ENCODE data around the gene PDE12. TPM values are rescaled to one million over a fixed set of nuclear protein-coding genes. Genes with fewer than 3 reads are reported as not detected.

The PDE12 gene
- total and polyA plus RNA-seq, 8 donors = 2.7 to 17.4 (median 3.7) TPM

GRCh38 chr3:57577801-57578200 lies 21.7 kb downstream of the PDE12 start:
- no peak for DNase-seq
- Histone ChIP-seq H3K27me3 (no peaks in the 10 kb centered on the region), H3K4me3 (no peak overlapping the region), H3K36me3 (peaks cover 33 to 94% (median 92%) of the 10 kb centered on the region in 4 donors), H3K4me1 (peaks cover 5 to 79% (median 38%) of the 10 kb centered on the region in 4 donors), H3K27ac (no peak overlapping the region), H3K9me3 (no peaks in the 10 kb centered on the region)
- WGBS, 5 donors = 73 to 87% (median 81%) methylated on average over 9 of the region's 9 CpGs
- intact Hi-C loops (cut with DNase I; ENCODE audit: low total_unique reads) = no loop called here
- no peak for TF ChIP-seq EP300 (IDR thresholded peaks at IDR 0.05)
- TF ChIP-seq POLR2A (IDR thresholded peaks at IDR 0.05) = no peak
- TF ChIP-seq CTCF (IDR thresholded peaks at IDR 0.05) = no peak
- TF ChIP-seq POLR2AphosphoS5 (IDR thresholded peaks at IDR 0.05) = no peak

- no peaks in the 10 kb centered on the region for H3K27me3 ChIP-seq
- H3K9me3 ChIP-seq = no peaks in the 10 kb centered on the region
- H3K36me3 ChIP-seq = peaks cover 0 to 62% (median 60%) of the 10 kb centered on the region in 4 donors
- 60 to 75% (median 65%) methylated on average over 6 to 7 of the region's 7 CpGs for WGBS, 5 donors
- DNase-seq = peak in 1 of 2 donors; percentile 67
- no peak overlapping the region for H3K4me3 ChIP-seq
- no peak for TF ChIP-seq POLR2A (IDR thresholded peaks at IDR 0.05)
- peak in 1 of 3 donors; percentile 36 for TF ChIP-seq POLR2AphosphoS5 (IDR thresholded peaks at IDR 0.05)
- TF ChIP-seq EP300 (IDR thresholded peaks at IDR 0.05) = no peak
- H3K27ac ChIP-seq = peak overlapping the region; percentile 8 to 49 (median 43)
- intact Hi-C loops (cut with DNase I; ENCODE audit: low total_unique reads) = no loop called here
- H3K4me1 ChIP-seq = peaks cover 20 to 91% (median 64%) of the 10 kb centered on the region in 4 donors
These were observed 26.5 kb downstream of the PDE12 start for GRCh38 chr3:57582474-57583168.

GRCh38 chr3:57583544-57583943 lies 27.5 kb downstream of the PDE12 start:
- peaks cover 20 to 91% (median 68%) of the 10 kb centered on the region in 4 donors for H3K4me1 ChIP-seq
- H3K36me3 ChIP-seq = peaks cover 0 to 53% (median 51%) of the 10 kb centered on the region in 4 donors
- intact Hi-C loops (cut with DNase I; ENCODE audit: low total_unique reads) = no loop called here
- no peak overlapping the region for H3K4me3 ChIP-seq
- DNase-seq = no peak
- no peaks in the 10 kb centered on the region for H3K9me3 ChIP-seq
- no peaks in the 10 kb centered on the region for H3K27me3 ChIP-seq
- no peak for TF ChIP-seq POLR2A (IDR thresholded peaks at IDR 0.05)
- TF ChIP-seq EP300 (IDR thresholded peaks at IDR 0.05) = no peak
- no peak for TF ChIP-seq CTCF (IDR thresholded peaks at IDR 0.05)
- TF ChIP-seq POLR2AphosphoS5 (IDR thresholded peaks at IDR 0.05) = no peak
- WGBS, 5 donors = 39 to 72% (median 56%) methylated on average over 2 of the region's 2 CpGs
- peak overlapping the region in 2 of 5 donors; percentile 43 to 44 for H3K27ac ChIP-seq

GRCh38 chr3:57586778-57587177 lies 30.7 kb downstream of the PDE12 start:
- DNase-seq = no peak
- Histone ChIP-seq H3K4me1 (peaks cover 20 to 87% (median 66%) of the 10 kb centered on the region in 4 donors), H3K9me3 (no peaks in the 10 kb centered on the region), H3K36me3 (peaks cover 0 to 38% (median 28%) of the 10 kb centered on the region in 4 donors), H3K27ac (peak overlapping the region in 1 of 5 donors; percentile 25), H3K27me3 (no peaks in the 10 kb centered on the region), H3K4me3 (no peak overlapping the region)
- intact Hi-C loops (cut with DNase I; ENCODE audit: low total_unique reads) = no loop called here
- WGBS, 5 donors = 37 to 70% (median 52%) methylated on average over 6 of the region's 6 CpGs
- no peak for TF ChIP-seq CTCF (IDR thresholded peaks at IDR 0.05)
- no peak for TF ChIP-seq POLR2AphosphoS5 (IDR thresholded peaks at IDR 0.05)
- TF ChIP-seq POLR2A (IDR thresholded peaks at IDR 0.05) = no peak
- no peak for TF ChIP-seq EP300 (IDR thresholded peaks at IDR 0.05)

- Histone ChIP-seq H3K4me3 (no peak overlapping the region), H3K27me3 (no peaks in the 10 kb centered on the region), H3K27ac (peak overlapping the region in 2 of 5 donors; percentile 15 to 20), H3K36me3 (peaks cover 0 to 28% (median 18%) of the 10 kb centered on the region in 4 donors), H3K9me3 (no peaks in the 10 kb centered on the region), H3K4me1 (peaks cover 32 to 87% (median 67%) of the 10 kb centered on the region in 4 donors)
- intact Hi-C loops (cut with DNase I; ENCODE audit: low total_unique reads) = no loop called here
- TF ChIP-seq CTCF (IDR thresholded peaks at IDR 0.05) = no peak
- no peak for TF ChIP-seq POLR2AphosphoS5 (IDR thresholded peaks at IDR 0.05)
- DNase-seq = no peak
- WGBS, 5 donors = 45 to 66% (median 48%) methylated on average over 2 of the region's 2 CpGs
These were observed 31.8 kb downstream of the PDE12 start for GRCh38 chr3:57587905-57588304.
